Measurements from ENCODE around the gene ZMYND8. TPM values are rescaled to one million over a fixed set of nuclear protein-coding genes. Genes with fewer than 3 reads are reported as not detected.

Gene ZMYND8
- total RNA-seq, 1 experiment from 2014 or later: 29.0 TPM

DNA sequence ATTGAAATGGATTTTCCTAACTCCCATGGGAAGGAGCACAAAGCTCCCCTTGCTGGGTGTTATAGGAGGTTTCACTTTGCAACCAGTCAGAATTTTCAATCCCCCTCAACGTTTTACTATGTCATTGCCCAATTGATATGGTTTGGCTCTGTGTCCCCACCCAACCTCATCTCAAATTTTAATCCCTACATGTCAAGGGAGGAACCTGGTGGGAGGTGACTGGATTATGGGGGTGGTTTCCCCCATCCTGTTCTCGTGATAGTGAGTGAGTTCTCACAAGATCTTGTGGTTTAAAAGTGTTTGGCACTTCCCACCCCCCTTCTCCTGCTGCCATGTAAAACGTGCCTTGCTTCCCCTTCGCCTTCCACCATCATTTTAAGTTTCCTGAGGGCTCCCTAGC is 62.9 kb downstream of the ZMYND8 start:
- CTCF ChIA-PET: no interaction called here
- TF ChIP-seq, protein P1, sequence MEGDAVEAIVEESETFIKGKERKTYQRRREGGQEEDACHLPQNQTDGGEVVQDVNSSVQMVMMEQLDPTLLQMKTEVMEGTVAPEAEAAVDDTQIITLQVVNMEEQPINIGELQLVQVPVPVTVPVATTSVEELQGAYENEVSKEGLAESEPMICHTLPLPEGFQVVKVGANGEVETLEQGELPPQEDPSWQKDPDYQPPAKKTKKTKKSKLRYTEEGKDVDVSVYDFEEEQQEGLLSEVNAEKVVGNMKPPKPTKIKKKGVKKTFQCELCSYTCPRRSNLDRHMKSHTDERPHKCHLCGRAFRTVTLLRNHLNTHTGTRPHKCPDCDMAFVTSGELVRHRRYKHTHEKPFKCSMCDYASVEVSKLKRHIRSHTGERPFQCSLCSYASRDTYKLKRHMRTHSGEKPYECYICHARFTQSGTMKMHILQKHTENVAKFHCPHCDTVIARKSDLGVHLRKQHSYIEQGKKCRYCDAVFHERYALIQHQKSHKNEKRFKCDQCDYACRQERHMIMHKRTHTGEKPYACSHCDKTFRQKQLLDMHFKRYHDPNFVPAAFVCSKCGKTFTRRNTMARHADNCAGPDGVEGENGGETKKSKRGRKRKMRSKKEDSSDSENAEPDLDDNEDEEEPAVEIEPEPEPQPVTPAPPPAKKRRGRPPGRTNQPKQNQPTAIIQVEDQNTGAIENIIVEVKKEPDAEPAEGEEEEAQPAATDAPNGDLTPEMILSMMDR (IDR thresholded peaks at IDR 0.05 in 2 of 3, conservative IDR thresholded peaks at IDR 0.05 in 1 of 3; ENCODE audit: borderline replicate concordance in 1 of 3, insufficient read depth in 1 of 3, low read depth in 2 of 3, low read length in 2 of 3): no peak
- TF ChIP-seq SIN3A (IDR thresholded peaks at IDR 0.05; ENCODE audit: low read depth) (no peak), RAD21 (IDR thresholded peaks at IDR 0.05; ENCODE audit: low read depth) (no peak), TCF7L2 (IDR thresholded peaks at IDR 0.05; ENCODE audit: borderline replicate concordance, extremely low read depth, insufficient read depth, insufficient read length) (no peak), SRF (IDR thresholded peaks at IDR 0.05; ENCODE audit: low read depth) (no peak), CBX3 (IDR thresholded peaks at IDR 0.05; ENCODE audit: low read depth) (no peak), CEBPB (IDR thresholded peaks at IDR 0.05; ENCODE audit: low read depth) (no peak), ZFX (IDR thresholded peaks at IDR 0.05) (no peak), POLR2AphosphoS5 (IDR thresholded peaks at IDR 0.05; ENCODE audit: low read depth, low read length) (no peak), EZH2 (IDR thresholded peaks at IDR 0.05) (no peak), YY1 (IDR thresholded peaks at IDR 0.05; ENCODE audit: extremely low read depth, insufficient replicate concordance, low read depth, low read length) (no peak), ZNF274 (IDR thresholded peaks at IDR 0.05; ENCODE audit: low read depth, low read length) (no peak), ELF1 (IDR thresholded peaks at IDR 0.05; ENCODE audit: borderline replicate concordance, low read depth) (no peak), SP1 (IDR thresholded peaks at IDR 0.05; ENCODE audit: low read depth) (no peak), POLR2A (IDR thresholded peaks at IDR 0.05; ENCODE audit: borderline replicate concordance, extremely low read depth, insufficient read depth, insufficient read length) (no peak)
- TF ChIP-seq, protein P2, sequence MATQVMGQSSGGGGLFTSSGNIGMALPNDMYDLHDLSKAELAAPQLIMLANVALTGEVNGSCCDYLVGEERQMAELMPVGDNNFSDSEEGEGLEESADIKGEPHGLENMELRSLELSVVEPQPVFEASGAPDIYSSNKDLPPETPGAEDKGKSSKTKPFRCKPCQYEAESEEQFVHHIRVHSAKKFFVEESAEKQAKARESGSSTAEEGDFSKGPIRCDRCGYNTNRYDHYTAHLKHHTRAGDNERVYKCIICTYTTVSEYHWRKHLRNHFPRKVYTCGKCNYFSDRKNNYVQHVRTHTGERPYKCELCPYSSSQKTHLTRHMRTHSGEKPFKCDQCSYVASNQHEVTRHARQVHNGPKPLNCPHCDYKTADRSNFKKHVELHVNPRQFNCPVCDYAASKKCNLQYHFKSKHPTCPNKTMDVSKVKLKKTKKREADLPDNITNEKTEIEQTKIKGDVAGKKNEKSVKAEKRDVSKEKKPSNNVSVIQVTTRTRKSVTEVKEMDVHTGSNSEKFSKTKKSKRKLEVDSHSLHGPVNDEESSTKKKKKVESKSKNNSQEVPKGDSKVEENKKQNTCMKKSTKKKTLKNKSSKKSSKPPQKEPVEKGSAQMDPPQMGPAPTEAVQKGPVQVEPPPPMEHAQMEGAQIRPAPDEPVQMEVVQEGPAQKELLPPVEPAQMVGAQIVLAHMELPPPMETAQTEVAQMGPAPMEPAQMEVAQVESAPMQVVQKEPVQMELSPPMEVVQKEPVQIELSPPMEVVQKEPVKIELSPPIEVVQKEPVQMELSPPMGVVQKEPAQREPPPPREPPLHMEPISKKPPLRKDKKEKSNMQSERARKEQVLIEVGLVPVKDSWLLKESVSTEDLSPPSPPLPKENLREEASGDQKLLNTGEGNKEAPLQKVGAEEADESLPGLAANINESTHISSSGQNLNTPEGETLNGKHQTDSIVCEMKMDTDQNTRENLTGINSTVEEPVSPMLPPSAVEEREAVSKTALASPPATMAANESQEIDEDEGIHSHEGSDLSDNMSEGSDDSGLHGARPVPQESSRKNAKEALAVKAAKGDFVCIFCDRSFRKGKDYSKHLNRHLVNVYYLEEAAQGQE (IDR thresholded peaks at IDR 0.05; ENCODE audit: low read depth): no peak
- TF ChIP-seq, protein P3, sequence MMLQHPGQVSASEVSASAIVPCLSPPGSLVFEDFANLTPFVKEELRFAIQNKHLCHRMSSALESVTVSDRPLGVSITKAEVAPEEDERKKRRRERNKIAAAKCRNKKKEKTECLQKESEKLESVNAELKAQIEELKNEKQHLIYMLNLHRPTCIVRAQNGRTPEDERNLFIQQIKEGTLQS (IDR thresholded peaks at IDR 0.05): no peak
- TF ChIP-seq, protein P4, sequence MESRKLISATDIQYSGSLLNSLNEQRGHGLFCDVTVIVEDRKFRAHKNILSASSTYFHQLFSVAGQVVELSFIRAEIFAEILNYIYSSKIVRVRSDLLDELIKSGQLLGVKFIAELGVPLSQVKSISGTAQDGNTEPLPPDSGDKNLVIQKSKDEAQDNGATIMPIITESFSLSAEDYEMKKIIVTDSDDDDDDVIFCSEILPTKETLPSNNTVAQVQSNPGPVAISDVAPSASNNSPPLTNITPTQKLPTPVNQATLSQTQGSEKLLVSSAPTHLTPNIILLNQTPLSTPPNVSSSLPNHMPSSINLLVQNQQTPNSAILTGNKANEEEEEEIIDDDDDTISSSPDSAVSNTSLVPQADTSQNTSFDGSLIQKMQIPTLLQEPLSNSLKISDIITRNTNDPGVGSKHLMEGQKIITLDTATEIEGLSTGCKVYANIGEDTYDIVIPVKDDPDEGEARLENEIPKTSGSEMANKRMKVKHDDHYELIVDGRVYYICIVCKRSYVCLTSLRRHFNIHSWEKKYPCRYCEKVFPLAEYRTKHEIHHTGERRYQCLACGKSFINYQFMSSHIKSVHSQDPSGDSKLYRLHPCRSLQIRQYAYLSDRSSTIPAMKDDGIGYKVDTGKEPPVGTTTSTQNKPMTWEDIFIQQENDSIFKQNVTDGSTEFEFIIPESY (IDR thresholded peaks at IDR 0.05; ENCODE audit: extremely low read depth, insufficient replicate concordance, low read length): no peak

More for the DNA sequence above, 62.9 kb downstream of the ZMYND8 start:
- ATAC-seq: no peak
- H4K20me1 ChIP-seq (ENCODE audit: insufficient read depth): no peaks in the 10 kb centered on the region
- RAD21 ChIA-PET (ENCODE audit: low non-redundant PET in 1 of 2, low total read pairs in 2 of 2, uncharacterized antibody in 2 of 2, unreplicated experiment in 2 of 2): no interaction called here
- DNase-seq (ENCODE audit: low read depth, low spot score): no peak
- intact Hi-C loops (cut with micrococcal nuclease): no loop called here
- no peak overlapping the region for H3K4me2 ChIP-seq (ENCODE audit: low read length)
- H3K9me3 ChIP-seq (ENCODE audit: control insufficient read depth in 1 of 2, insufficient read depth in 1 of 2, low read depth in 1 of 2, low read length in 2 of 2): no peaks in the 10 kb centered on the region
- H3K79me2 ChIP-seq (ENCODE audit: insufficient read depth, low read length): peaks cover 5% of the 10 kb centered on the region; the same call in 1 of the 2 replicates
- peaks cover 31 to 33% of the 10 kb centered on the region in 2 experiments; a peak in 3 of 4 replicates for H3K36me3 ChIP-seq (ENCODE audit: control insufficient read depth in 1 of 2, insufficient read depth in 2 of 2, low read length in 2 of 2)
- POLR2A ChIA-PET: no interaction called here
- BruUV-seq (replicated peaks): no TSS peak
- no peak overlapping the region for H3K27ac ChIP-seq (ENCODE audit: low read depth, low read length)
- H3K27me3 ChIP-seq (ENCODE audit: insufficient read depth, low read length): no peaks in the 10 kb centered on the region
- no peak overlapping the region for H2AFZ ChIP-seq (ENCODE audit: low read depth, low read length, poor library complexity, severe bottlenecking)
- H3K9me2 ChIP-seq (ENCODE audit: insufficient read depth): no peaks in the 10 kb centered on the region
- no peak overlapping the region for H3K9ac ChIP-seq (ENCODE audit: low read length)
- no peaks in the 10 kb centered on the region for H3K4me1 ChIP-seq (ENCODE audit: control insufficient read depth in 1 of 2, insufficient read depth in 2 of 2, low read length in 2 of 2)
- no peak overlapping the region for H3K4me3 ChIP-seq (replicated peaks in 1 of 2; ENCODE audit: low read depth in 1 of 2, low read length in 2 of 2)

Measured in HCT116 (cell line).